IMR-90 (cell line): Measurements from ENCODE around the gene GBA3.

Experiments used
- CEBPB ChIP-seq: IDR thresholded peaks from 2 replicates; pipeline ENCODE4 v1.6.1; 2012; ENCODE audit warnings: low read depth, low read length, improper control_type of control experiment
- MAFK ChIP-seq: IDR thresholded peaks from 2 replicates; pipeline ENCODE4 v1.6.1; 2012; ENCODE audit warnings: low read depth, low read length, improper control_type of control experiment
- POLR2A ChIP-seq: IDR thresholded peaks from 2 replicates; pipeline ENCODE4 v1.6.1; 2012; ENCODE audit warnings: mild to moderate bottlenecking, low read depth, low read length
- RFX5 ChIP-seq: IDR thresholded peaks from 2 replicates; pipeline ENCODE4 v1.8.0; 2012; ENCODE audit warnings: low read depth, mild to moderate bottlenecking, low read length, moderate library complexity
- SMC3 ChIP-seq: fragments of 150-350 bp; IDR thresholded peaks from 2 replicates; pipeline ENCODE4 v1.6.1; 2016; ENCODE audit warnings: low read depth, mild to moderate bottlenecking, antibody characterized with exemption, low read length, moderate library complexity
- TF ChIP-seq, protein P1 (sequence below): conservative IDR thresholded peaks from 2 replicates; pipeline ENCODE4 v1.5.1; 2012; ENCODE audit warnings: mild to moderate bottlenecking, low read depth, low read length, improper control_type of control experiment

- TF ChIP-seq MAFK, result no peak
- TF ChIP-seq, protein P1, sequence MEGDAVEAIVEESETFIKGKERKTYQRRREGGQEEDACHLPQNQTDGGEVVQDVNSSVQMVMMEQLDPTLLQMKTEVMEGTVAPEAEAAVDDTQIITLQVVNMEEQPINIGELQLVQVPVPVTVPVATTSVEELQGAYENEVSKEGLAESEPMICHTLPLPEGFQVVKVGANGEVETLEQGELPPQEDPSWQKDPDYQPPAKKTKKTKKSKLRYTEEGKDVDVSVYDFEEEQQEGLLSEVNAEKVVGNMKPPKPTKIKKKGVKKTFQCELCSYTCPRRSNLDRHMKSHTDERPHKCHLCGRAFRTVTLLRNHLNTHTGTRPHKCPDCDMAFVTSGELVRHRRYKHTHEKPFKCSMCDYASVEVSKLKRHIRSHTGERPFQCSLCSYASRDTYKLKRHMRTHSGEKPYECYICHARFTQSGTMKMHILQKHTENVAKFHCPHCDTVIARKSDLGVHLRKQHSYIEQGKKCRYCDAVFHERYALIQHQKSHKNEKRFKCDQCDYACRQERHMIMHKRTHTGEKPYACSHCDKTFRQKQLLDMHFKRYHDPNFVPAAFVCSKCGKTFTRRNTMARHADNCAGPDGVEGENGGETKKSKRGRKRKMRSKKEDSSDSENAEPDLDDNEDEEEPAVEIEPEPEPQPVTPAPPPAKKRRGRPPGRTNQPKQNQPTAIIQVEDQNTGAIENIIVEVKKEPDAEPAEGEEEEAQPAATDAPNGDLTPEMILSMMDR, result no peak
- TF ChIP-seq POLR2A, result no peak
- TF ChIP-seq RFX5, result no peak
- TF ChIP-seq SMC3, result no peak
- TF ChIP-seq CEBPB, result no peak
These were observed 9.0 kb upstream of the GBA3 start for GRCh38 chr4:22683726-22684125.
